ENCODE results near the gene AIFM1. TPM values are rescaled to one million over a fixed set of nuclear protein-coding genes. Genes with fewer than 3 reads are reported as not detected.

AIFM1 gene
- total RNA-seq, 1 donor from 2014 or later = 29.1 TPM

- no peak overlapping the region for H3K27ac Mint-ChIP-seq (ENCODE audit: unreplicated experiment)
- TF ChIP-seq CTCF (IDR thresholded peaks at IDR 0.05; ENCODE audit: partially characterized antibody, unreplicated experiment) = no peak
- no peak for DNase-seq
- H3K4me1 Mint-ChIP-seq (ENCODE audit: low read depth, unreplicated experiment) = no peaks in the 10 kb centered on the region
- no peaks in the 10 kb centered on the region for H3K27me3 Mint-ChIP-seq (ENCODE audit: unreplicated experiment)
- no peaks in the 10 kb centered on the region for H3K36me3 Mint-ChIP-seq (ENCODE audit: unreplicated experiment)
- H3K4me3 Mint-ChIP-seq (ENCODE audit: unreplicated experiment) = no peak overlapping the region
- no peaks in the 10 kb centered on the region for H3K9me3 Mint-ChIP-seq (ENCODE audit: unreplicated experiment)
Measured at GRCh38 chrX:130204647-130205046, 39.0 kb upstream of the AIFM1 start.

GRCh38 chrX:130197464-130197863, 31.8 kb upstream of the AIFM1 start:
- H3K9me3 Mint-ChIP-seq (ENCODE audit: unreplicated experiment) = no peaks in the 10 kb centered on the region

GRCh38 chrX:130196466-130196865, 30.8 kb upstream of the AIFM1 start:
- no peaks in the 10 kb centered on the region for H3K27me3 Mint-ChIP-seq (ENCODE audit: unreplicated experiment)
- H3K27ac Mint-ChIP-seq (ENCODE audit: unreplicated experiment) = no peak overlapping the region
- H3K4me1 Mint-ChIP-seq (ENCODE audit: low read depth, unreplicated experiment) = no peaks in the 10 kb centered on the region
- no peak for TF ChIP-seq CTCF (IDR thresholded peaks at IDR 0.05; ENCODE audit: partially characterized antibody, unreplicated experiment)
- H3K4me3 Mint-ChIP-seq (ENCODE audit: unreplicated experiment) = no peak overlapping the region
- no peak for DNase-seq
- H3K9me3 Mint-ChIP-seq (ENCODE audit: unreplicated experiment) = no peaks in the 10 kb centered on the region
- H3K36me3 Mint-ChIP-seq (ENCODE audit: unreplicated experiment) = no peaks in the 10 kb centered on the region

More at GRCh38 chrX:130197464-130197863, 31.8 kb upstream of the AIFM1 start:
- no peak for DNase-seq
- no peaks in the 10 kb centered on the region for H3K27me3 Mint-ChIP-seq (ENCODE audit: unreplicated experiment)
- H3K36me3 Mint-ChIP-seq (ENCODE audit: unreplicated experiment) = no peaks in the 10 kb centered on the region
- H3K27ac Mint-ChIP-seq (ENCODE audit: unreplicated experiment) = no peak overlapping the region
- H3K4me1 Mint-ChIP-seq (ENCODE audit: low read depth, unreplicated experiment) = no peaks in the 10 kb centered on the region
- H3K4me3 Mint-ChIP-seq (ENCODE audit: unreplicated experiment) = no peak overlapping the region
- TF ChIP-seq CTCF (IDR thresholded peaks at IDR 0.05; ENCODE audit: partially characterized antibody, unreplicated experiment) = no peak

GRCh38 chrX:130190801-130191200, 25.2 kb upstream of the AIFM1 start:
- Mint-ChIP-seq H3K36me3 (ENCODE audit: unreplicated experiment) (no peaks in the 10 kb centered on the region), H3K27ac (ENCODE audit: unreplicated experiment) (no peak overlapping the region), H3K4me1 (ENCODE audit: low read depth, unreplicated experiment) (peaks cover under 1% of the 10 kb centered on the region), H3K4me3 (ENCODE audit: unreplicated experiment) (no peak overlapping the region), H3K9me3 (ENCODE audit: unreplicated experiment) (peaks cover under 1% of the 10 kb centered on the region), H3K27me3 (ENCODE audit: unreplicated experiment) (no peaks in the 10 kb centered on the region)
- no peak for DNase-seq
- TF ChIP-seq CTCF (IDR thresholded peaks at IDR 0.05; ENCODE audit: partially characterized antibody, unreplicated experiment) = no peak

GRCh38 chrX:130186651-130187050, 21.0 kb upstream of the AIFM1 start:
- Mint-ChIP-seq H3K9me3 (ENCODE audit: unreplicated experiment) (peaks cover 3% of the 10 kb centered on the region), H3K4me1 (ENCODE audit: low read depth, unreplicated experiment) (peaks cover 3% of the 10 kb centered on the region)

More at GRCh38 chrX:130186651-130187050, 21.0 kb upstream of the AIFM1 start:
- Mint-ChIP-seq H3K27me3 (ENCODE audit: unreplicated experiment) (no peaks in the 10 kb centered on the region), H3K4me3 (ENCODE audit: unreplicated experiment) (no peak overlapping the region), H3K27ac (ENCODE audit: unreplicated experiment) (no peak overlapping the region), H3K36me3 (ENCODE audit: unreplicated experiment) (no peaks in the 10 kb centered on the region)
- DNase-seq = no peak
- no peak for TF ChIP-seq CTCF (IDR thresholded peaks at IDR 0.05; ENCODE audit: partially characterized antibody, unreplicated experiment)

Data from glutamatergic neuron (in vitro differentiated cells).